ENCODE results near the gene AFMID. TPM values are rescaled to one million over a fixed set of nuclear protein-coding genes. Genes with fewer than 3 reads are reported as not detected.

Gene AFMID
- total and polyA plus RNA-seq, 2 of the 13 experiments (the other 11 are each of a cell fraction or from before 2014, with no cell fraction given): 249 to 270 TPM

DNA sequence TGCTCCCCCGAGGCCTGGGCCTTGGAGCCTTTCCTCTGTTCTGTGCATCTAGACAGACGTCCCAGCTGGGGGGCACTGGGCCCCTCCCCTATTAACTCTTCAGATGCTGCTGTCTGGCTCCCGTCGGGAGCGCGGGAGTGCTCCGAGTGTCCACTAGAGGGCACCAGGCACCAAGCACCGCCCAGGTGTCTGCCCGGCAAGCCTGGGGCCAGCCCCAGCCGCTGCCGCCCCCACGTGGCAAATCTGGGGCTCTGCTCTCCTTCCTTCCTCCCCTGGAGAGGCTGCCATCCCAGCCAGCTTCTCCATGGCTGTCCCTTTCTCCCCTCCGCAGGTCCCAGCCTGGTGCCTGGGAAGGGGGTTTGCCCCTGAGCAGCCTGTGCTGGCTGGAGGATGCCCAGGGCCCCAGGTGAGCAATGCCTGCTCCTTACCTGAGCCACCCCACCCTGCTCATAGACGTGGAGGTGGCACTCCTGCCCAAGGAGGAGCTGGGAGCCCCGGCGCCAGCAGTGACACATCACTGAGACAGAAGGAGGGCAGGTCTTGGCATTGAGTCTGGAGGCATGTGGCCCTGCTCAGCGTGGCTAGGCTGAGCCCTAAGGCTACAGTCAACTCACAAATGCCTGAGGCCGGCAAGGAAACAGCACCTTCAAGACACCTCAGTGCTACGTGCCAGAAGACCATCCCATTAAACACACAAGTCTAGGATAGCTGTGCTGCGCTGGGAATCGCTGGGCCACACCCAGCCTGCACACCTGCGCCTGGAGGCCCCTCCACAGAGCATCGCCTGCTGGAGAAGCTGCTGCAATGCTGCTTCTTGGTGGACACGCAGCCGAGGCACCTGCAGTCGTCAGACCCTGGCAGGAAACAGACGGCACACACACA lies 64.0 kb downstream of the AFMID start (continued):
- TF ChIP-seq, protein P1, sequence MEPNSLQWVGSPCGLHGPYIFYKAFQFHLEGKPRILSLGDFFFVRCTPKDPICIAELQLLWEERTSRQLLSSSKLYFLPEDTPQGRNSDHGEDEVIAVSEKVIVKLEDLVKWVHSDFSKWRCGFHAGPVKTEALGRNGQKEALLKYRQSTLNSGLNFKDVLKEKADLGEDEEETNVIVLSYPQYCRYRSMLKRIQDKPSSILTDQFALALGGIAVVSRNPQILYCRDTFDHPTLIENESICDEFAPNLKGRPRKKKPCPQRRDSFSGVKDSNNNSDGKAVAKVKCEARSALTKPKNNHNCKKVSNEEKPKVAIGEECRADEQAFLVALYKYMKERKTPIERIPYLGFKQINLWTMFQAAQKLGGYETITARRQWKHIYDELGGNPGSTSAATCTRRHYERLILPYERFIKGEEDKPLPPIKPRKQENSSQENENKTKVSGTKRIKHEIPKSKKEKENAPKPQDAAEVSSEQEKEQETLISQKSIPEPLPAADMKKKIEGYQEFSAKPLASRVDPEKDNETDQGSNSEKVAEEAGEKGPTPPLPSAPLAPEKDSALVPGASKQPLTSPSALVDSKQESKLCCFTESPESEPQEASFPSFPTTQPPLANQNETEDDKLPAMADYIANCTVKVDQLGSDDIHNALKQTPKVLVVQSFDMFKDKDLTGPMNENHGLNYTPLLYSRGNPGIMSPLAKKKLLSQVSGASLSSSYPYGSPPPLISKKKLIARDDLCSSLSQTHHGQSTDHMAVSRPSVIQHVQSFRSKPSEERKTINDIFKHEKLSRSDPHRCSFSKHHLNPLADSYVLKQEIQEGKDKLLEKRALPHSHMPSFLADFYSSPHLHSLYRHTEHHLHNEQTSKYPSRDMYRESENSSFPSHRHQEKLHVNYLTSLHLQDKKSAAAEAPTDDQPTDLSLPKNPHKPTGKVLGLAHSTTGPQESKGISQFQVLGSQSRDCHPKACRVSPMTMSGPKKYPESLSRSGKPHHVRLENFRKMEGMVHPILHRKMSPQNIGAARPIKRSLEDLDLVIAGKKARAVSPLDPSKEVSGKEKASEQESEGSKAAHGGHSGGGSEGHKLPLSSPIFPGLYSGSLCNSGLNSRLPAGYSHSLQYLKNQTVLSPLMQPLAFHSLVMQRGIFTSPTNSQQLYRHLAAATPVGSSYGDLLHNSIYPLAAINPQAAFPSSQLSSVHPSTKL (CRISPR knock-in tag; IDR thresholded peaks at IDR 0.05): peak; percentile 65
- TF ChIP-seq AGO1 (IDR thresholded peaks at IDR 0.05; ENCODE audit: low read depth, low read length, poor library complexity, severe bottlenecking): peak; percentile 71
- peak; percentile 64; the same call in 1 of the 2 replicates for TF ChIP-seq ZNF619 (CRISPR knock-in tag; IDR thresholded peaks at IDR 0.05)
- TF ChIP-seq BORCS8-MEF2B (CRISPR knock-in tag; IDR thresholded peaks at IDR 0.05): peak; percentile 92
- TF ChIP-seq, protein P2, sequence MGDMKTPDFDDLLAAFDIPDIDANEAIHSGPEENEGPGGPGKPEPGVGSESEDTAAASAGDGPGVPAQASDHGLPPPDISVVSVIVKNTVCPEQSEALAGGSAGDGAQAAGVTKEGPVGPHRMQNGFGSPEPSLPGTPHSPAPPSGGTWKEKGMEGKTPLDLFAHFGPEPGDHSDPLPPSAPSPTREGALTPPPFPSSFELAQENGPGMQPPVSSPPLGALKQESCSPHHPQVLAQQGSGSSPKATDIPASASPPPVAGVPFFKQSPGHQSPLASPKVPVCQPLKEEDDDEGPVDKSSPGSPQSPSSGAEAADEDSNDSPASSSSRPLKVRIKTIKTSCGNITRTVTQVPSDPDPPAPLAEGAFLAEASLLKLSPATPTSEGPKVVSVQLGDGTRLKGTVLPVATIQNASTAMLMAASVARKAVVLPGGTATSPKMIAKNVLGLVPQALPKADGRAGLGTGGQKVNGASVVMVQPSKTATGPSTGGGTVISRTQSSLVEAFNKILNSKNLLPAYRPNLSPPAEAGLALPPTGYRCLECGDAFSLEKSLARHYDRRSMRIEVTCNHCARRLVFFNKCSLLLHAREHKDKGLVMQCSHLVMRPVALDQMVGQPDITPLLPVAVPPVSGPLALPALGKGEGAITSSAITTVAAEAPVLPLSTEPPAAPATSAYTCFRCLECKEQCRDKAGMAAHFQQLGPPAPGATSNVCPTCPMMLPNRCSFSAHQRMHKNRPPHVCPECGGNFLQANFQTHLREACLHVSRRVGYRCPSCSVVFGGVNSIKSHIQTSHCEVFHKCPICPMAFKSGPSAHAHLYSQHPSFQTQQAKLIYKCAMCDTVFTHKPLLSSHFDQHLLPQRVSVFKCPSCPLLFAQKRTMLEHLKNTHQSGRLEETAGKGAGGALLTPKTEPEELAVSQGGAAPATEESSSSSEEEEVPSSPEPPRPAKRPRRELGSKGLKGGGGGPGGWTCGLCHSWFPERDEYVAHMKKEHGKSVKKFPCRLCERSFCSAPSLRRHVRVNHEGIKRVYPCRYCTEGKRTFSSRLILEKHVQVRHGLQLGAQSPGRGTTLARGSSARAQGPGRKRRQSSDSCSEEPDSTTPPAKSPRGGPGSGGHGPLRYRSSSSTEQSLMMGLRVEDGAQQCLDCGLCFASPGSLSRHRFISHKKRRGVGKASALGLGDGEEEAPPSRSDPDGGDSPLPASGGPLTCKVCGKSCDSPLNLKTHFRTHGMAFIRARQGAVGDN (CRISPR knock-in tag; IDR thresholded peaks at IDR 0.05): peak; percentile 73
- no peak for TF ChIP-seq NCOA1 (CRISPR knock-in tag; IDR thresholded peaks at IDR 0.05)
- TF ChIP-seq ZNF709 (CRISPR knock-in tag; IDR thresholded peaks at IDR 0.05): no peak
- TF ChIP-seq ZNF354B (CRISPR knock-in tag; IDR thresholded peaks at IDR 0.05): no peak
- TF ChIP-seq MTF2 (CRISPR knock-in tag; IDR thresholded peaks at IDR 0.05; ENCODE audit: borderline replicate concordance): no peak
- TF ChIP-seq, protein P3, sequence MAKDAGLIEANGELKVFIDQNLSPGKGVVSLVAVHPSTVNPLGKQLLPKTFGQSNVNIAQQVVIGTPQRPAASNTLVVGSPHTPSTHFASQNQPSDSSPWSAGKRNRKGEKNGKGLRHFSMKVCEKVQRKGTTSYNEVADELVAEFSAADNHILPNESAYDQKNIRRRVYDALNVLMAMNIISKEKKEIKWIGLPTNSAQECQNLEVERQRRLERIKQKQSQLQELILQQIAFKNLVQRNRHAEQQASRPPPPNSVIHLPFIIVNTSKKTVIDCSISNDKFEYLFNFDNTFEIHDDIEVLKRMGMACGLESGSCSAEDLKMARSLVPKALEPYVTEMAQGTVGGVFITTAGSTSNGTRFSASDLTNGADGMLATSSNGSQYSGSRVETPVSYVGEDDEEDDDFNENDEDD (CRISPR knock-in tag; IDR thresholded peaks at IDR 0.05; ENCODE audit: borderline replicate concordance): peak; percentile 28; the same call in 1 of the 2 replicates
- 0 out of 2 replicates have a peak, but pooled peaks have one; percentile 68 for TF ChIP-seq ZNF776 (CRISPR knock-in tag; IDR thresholded peaks at IDR 0.05)
- TF ChIP-seq SRF (IDR thresholded peaks at IDR 0.05; ENCODE audit: low read depth, low read length): no peak
- no peak for TF ChIP-seq AGO2 (optimal IDR thresholded peaks at IDR 0.05; ENCODE audit: low read depth, low read length)
- no peak for TF ChIP-seq MAFF (IDR thresholded peaks at IDR 0.05; ENCODE audit: low read depth, low read length)
- TF ChIP-seq, protein P4, sequence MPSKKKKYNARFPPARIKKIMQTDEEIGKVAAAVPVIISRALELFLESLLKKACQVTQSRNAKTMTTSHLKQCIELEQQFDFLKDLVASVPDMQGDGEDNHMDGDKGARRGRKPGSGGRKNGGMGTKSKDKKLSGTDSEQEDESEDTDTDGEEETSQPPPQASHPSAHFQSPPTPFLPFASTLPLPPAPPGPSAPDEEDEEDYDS (CRISPR knock-in tag; IDR thresholded peaks at IDR 0.05): peak; percentile 53; the same call in 1 of the 2 replicates
- TF ChIP-seq STAG1 (CRISPR knock-in tag; IDR thresholded peaks at IDR 0.05): peak; percentile 98
- no peak for TF ChIP-seq NR2F6 (IDR thresholded peaks at IDR 0.05)
- TF ChIP-seq NR2F6 (CRISPR knock-in tag; IDR thresholded peaks at IDR 0.05): peak; percentile 72
- peak; percentile 84; the same call in 1 of the 2 replicates for TF ChIP-seq MIER3 (CRISPR knock-in tag; IDR thresholded peaks at IDR 0.05; ENCODE audit: borderline replicate concordance)
- TF ChIP-seq NFYC (CRISPR knock-in tag; IDR thresholded peaks at IDR 0.05): peak; percentile 47; the same call in 1 of the 2 replicates
- TF ChIP-seq SMARCE1 (IDR thresholded peaks at IDR 0.05; ENCODE audit: borderline replicate concordance): no peak

All from HepG2 (cell line).